Measurements from ENCODE around the gene TMEM131. TPM values are rescaled to one million over a fixed set of nuclear protein-coding genes. Genes with fewer than 3 reads are reported as not detected.

TMEM131 gene
- total RNA-seq, 2 experiments from 2014 or later: 17.4 to 32.3 TPM

GRCh38 chr2:97924194-97924593, 71.6 kb downstream of the TMEM131 start:
- Histone ChIP-seq H3K79me2 (ENCODE audit: insufficient read depth, low read depth, low read length) (peaks cover 27% of the 10 kb centered on the region), H3K36me3 (ENCODE audit: insufficient read depth, low read length) (peaks cover 41% of the 10 kb centered on the region), H3K9me3 (ENCODE audit: low read length) (peaks cover 13% of the 10 kb centered on the region; the same call in 1 of the 2 replicates), H3K4me2 (ENCODE audit: low read length) (no peak overlapping the region), H3K9me2 (ENCODE audit: insufficient read depth, low read length) (no peaks in the 10 kb centered on the region), H3K27ac (ENCODE audit: low read depth, low read length, poor library complexity, severe bottlenecking) (no peak overlapping the region), H2AFZ (ENCODE audit: low read length) (no peak overlapping the region), H3K4me1 (ENCODE audit: insufficient read depth, low read length, poor library complexity, severe bottlenecking) (peaks cover 13% of the 10 kb centered on the region), H4K20me1 (ENCODE audit: insufficient read depth, low read length) (no peaks in the 10 kb centered on the region), H3K4me3 (ENCODE audit: low read depth, low read length, poor library complexity, severe bottlenecking) (no peak overlapping the region)
- ChIA-PET CTCF (ENCODE audit: unreplicated experiment) (no interaction called here), POLR2A (interaction anchor here (0.6 to 0.8 kb wide), 4 partner anchors 8 to 214 kb away, joined by 5 to 11 read pairs (median 5); no protein-coding TSS in a partner anchor)
- intact Hi-C loops (cut with micrococcal nuclease; ENCODE audit: unreplicated experiment): no loop called here
- no peak for DNase-seq (ENCODE audit: low spot score)
- TF ChIP-seq CTCF (conservative IDR thresholded peaks at IDR 0.05; ENCODE audit: low read length): no peak
- no peak for TF ChIP-seq EZH2phosphoT487 (IDR thresholded peaks at IDR 0.05; ENCODE audit: borderline replicate concordance, low read depth, low read length)
- BruUV-seq (replicated peaks): no TSS peak

- CTCF ChIA-PET (ENCODE audit: unreplicated experiment): no interaction called here
- intact Hi-C loops (cut with micrococcal nuclease; ENCODE audit: unreplicated experiment): no loop called here
Observed at GRCh38 chr2:97919858-97920257, 75.9 kb downstream of the TMEM131 start.

More at GRCh38 chr2:97919858-97920257, 75.9 kb downstream of the TMEM131 start:
- H3K4me1 ChIP-seq (ENCODE audit: insufficient read depth, low read length, poor library complexity, severe bottlenecking): peaks cover 5% of the 10 kb centered on the region
- H3K9me3 ChIP-seq (ENCODE audit: low read length): peaks cover 20% of the 10 kb centered on the region; the same call in 1 of the 2 replicates
- H3K27ac ChIP-seq (ENCODE audit: low read depth, low read length, poor library complexity, severe bottlenecking): no peak overlapping the region
- no peak overlapping the region for H3K4me2 ChIP-seq (ENCODE audit: low read length)
- no peaks in the 10 kb centered on the region for H3K79me2 ChIP-seq (ENCODE audit: insufficient read depth, low read depth, low read length)
- BruUV-seq (replicated peaks): no TSS peak
- peaks cover 30% of the 10 kb centered on the region for H3K36me3 ChIP-seq (ENCODE audit: insufficient read depth, low read length)
- no peaks in the 10 kb centered on the region for H4K20me1 ChIP-seq (ENCODE audit: insufficient read depth, low read length)
- no peak for DNase-seq (ENCODE audit: low spot score)
- H3K9me2 ChIP-seq (ENCODE audit: insufficient read depth, low read length): no peaks in the 10 kb centered on the region
- no peak overlapping the region for H3K4me3 ChIP-seq (ENCODE audit: low read depth, low read length, poor library complexity, severe bottlenecking)
- no peak for TF ChIP-seq EZH2phosphoT487 (IDR thresholded peaks at IDR 0.05; ENCODE audit: borderline replicate concordance, low read depth, low read length)
- no peak for TF ChIP-seq CTCF (conservative IDR thresholded peaks at IDR 0.05; ENCODE audit: low read length)
- POLR2A ChIA-PET: interaction anchor here (0.6 to 2.6 kb wide), 3 partner anchors 10 to 1290 kb away, joined by 3 to 7 read pairs (median 3); no protein-coding TSS in a partner anchor
- H2AFZ ChIP-seq (ENCODE audit: low read length): no peak overlapping the region
